Stimulated activated CD4-positive, alpha-beta T cell treated with anti-CD3 and anti-CD28 coated beads, TNF-alpha, amount 100 ng/mL, for 48 hours (primary cell): ENCODE data around the gene TERT.

Experiments
- DNase-seq, 3 donors: peaks; one replicate each; pipeline ENCODE4 v3.0.0-alpha.2; 2020; ENCODE audit warnings: low read depth in 3 of 3

TERT gene

GRCh38 chr5:1219098-1219767 is 75.6 kb downstream of the TERT start:
- DNase-seq: no peak

DNA sequence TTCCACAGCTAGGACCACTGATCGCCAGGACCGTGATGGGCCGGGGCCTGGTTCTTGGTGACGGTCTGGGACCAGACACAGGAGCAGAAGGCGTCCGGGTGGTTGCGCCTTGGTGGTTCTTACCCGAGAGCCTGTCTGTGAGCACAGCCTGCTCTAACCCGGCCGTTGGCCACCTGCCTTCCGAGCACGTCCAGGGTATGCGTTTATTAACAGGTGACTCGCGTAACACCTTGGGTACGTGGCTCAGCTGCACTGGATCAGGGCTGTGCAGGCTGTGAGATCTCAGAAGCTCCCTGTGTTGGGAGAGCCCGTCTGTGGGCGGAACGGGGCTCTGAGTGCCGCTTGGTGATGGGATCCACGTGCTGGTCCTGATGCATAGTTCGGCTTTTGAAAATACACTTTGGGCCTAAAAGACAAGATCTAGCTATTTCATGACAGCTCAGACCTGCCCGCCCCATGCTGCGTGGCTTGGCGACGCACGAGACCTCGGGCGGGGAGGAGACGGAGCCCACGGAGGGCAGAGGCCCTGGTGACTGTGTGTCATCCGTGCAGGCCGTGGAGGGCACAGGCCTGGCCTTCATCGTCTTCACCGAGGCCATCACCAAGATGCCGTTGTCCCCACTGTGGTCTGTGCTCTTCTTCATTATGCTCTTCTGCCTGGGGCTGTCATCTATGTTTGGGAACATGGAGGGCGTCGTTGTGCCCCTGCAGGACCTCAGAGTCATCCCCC is 76.4 kb downstream of the TERT start:
- no peak for DNase-seq

GRCh38 chr5:1217596-1218206 is 77.2 kb downstream of the TERT start:
- DNase-seq: no peak

GRCh38 chr5:1216918-1217295 is 78.0 kb downstream of the TERT start:
- DNase-seq: no peak

GRCh38 chr5:1216211-1216917 is 78.5 kb downstream of the TERT start:
- DNase-seq: no peak

DNA sequence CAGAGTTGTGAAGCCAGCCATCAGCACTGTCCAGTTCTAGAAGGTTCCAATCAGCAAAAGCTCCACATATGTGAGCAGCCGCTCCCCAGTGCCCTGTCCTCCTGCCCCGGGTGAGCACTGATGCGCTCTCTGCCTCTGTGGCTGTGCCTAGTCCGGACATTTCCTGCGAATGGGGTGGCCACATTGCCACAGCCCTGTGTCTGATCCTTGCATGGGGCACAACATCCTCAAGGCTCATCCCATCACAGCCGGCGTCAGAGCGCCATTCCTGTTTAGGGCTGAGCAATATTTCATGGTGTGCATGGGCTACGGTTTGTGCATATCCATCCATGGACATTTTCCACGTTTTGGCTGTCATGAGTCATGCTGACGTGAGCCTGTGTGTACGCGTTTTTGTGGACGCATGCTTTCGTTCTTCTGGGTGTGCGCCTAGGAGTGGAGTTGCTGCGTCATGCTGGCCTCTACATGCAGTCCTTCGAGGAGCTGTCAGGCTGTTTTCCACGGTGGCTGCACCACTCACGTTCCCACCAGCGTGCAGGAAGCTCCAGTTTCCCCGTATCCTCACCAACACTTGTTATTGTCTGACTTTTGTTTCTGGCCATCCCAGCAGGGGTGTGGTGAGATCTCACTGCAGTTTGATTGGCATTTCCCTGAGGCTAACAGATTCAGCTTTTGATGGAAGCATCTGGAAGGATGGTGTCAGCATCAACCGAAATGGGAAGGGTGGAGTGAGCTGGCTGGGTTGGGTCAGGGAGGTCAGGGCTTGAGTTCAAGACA is 79.4 kb downstream of the TERT start:
- DNase-seq: no peak

DNA sequence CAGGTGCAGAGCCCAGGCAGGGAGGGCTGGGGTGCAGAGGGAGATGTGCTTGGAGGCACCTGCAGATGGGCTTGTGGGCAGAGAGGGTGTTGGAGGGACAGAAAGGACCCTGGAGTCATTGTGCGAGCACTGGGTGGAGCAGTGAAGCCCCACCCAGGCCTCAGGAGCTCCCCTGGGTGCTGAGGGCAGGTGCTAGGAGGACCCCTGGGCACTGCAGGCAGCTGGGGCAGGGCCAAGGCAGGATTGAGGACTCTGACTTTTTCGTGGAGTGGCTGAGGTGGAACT is 80.0 kb downstream of the TERT start:
- DNase-seq: no peak

GRCh38 chr5:1214163-1214935 is 80.5 kb downstream of the TERT start:
- no peak for DNase-seq

DNA sequence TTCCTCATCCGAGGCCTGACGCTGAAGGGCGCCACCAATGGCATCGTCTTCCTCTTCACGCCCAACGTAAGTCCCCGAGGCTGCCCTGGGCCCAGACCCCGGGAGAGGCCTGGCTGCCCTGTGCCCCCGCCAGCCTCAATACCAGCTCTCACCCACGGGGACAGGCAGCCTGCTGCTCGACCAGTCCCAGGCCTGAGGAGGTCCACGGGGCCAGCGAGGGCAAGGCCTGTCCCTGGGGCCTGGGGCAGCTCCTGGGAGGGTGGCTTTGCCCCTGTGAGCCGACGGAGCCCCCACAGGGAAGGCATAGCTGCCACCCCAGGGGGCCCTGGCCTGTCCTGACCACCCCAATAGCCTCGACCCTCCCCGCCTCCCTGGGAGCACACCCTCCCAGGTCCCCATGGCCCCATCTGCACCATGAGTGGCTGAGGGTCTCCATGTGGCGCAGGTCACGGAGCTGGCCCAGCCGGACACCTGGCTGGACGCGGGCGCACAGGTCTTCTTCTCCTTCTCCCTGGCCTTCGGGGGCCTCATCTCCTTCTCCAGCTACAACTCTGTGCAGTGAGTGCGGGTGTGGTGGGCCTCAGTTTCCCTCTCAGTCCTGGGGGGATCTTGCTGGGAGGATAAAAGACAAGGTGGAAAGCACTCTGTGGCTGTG is 81.2 kb downstream of the TERT start:
- DNase-seq: no peak

GRCh38 chr5:1212881-1213280 is 82.0 kb downstream of the TERT start:
- no peak for DNase-seq

DNA sequence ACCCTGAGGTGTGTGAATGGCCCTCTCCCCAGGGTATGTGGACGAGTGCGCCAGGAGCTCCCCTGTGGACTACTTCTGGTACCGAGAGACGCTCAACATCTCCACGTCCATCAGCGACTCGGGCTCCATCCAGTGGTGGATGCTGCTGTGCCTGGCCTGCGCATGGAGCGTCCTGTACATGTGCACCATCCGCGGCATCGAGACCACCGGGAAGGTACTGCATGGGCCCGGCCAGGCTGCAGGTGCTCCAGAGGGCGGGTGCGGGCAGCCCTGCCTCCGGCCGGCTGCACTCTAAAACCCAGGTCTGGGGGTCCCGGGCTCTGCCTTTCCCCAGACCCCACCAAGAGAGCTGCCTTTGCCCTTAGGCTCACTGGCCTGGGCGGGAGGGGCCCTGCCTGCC is 82.6 kb downstream of the TERT start:
- DNase-seq: no peak

DNA sequence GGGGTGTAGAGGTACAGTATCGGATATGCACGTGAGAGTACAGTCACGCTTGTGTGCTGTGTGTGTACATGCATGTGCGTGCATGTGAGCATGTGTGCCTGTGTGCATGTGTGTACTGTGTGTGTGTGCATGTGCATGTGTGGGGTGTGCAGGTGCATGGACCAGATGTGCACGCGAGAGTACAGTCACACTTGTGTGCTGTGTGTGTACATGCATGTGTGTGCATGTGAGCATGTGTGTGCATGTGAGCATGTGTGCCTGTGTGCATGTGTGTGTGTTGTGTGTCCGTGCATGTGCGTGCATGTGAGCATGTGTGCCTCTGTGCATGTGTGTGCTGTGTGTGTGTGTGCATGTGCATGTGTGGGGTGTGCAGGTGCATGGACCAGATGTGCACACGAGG is 83.2 kb downstream of the TERT start:
- DNase-seq: no peak

DNA sequence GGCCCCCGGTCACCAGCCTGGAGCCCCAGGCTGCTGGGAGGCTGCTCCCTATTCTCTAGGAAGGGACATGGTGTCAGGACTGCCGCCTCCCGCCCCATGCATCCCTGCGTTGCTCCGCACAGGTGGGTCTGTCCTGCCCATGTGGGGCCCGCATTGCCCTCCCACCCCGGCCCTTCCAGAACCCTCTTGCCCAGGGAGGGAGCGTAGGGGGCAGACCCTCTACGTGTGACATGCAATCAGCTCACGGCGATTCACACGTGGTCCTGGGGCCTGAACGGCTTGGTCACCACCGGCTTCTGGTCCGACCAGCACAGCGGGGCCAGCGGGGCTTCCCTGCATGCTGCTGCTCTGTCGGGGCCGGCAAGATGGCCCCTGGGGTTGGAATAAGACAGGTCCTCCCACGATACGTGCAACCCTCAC is 84.0 kb downstream of the TERT start:
- no peak for DNase-seq

DNA sequence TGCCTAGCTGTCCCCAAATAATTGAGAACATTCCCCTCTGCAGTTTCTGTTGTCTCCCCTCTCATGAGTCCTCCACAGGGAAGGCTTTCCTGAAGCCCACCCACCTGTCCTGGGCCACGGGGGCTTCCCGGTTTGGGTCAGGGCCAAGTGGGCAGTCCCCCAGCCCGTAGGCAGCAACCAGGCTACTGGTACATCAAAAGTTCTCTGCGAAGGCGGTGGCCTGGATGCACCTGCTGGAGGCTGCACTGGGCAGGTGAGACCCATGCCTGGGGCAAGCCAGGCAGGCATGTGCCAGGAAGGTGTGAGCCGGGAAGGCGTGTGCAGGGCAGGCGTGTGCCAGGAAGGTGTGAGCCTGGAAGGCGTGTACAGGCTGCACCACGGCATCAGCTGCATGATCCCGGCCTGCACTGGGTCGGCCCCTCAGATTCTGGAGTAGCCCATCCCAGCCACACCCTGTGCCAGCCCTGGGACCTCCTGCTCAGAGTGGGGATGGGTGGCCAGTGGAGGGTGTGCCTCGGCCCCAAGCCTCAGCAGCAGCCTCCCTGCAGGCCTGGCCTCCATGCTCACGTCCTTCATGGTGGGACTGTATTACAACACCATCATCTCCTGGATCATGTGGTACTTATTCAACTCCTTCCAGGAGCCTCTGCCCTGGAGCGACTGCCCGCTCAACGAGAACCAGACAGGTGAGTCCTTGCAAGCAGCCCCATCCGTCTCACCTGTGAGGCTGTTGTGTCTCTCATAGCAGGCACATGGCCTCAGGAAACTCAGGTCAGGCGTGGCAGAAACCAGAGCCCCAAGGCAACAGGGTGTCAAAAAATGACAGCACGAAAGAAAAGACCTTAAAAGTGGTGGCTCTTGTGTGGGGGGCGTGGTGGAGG is 84.7 kb downstream of the TERT start:
- no peak for DNase-seq

DNA sequence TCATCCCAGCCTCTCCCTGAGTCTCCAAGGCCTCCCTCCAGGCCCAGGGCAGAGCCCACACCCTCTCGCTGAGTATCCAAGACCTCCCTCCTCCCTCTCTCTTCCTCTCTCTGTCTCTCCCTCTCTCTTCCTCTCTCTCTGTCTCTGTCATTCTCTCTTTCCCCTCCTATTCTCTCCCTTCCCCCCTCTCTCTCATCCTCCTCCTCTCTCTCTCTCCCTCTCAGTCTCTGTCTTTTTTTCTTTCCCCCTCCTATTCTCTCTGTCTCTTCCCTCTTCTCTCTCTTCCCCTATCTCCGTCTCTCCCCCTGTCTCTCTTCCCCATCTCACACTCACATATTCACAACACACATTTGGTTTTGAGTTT is 85.4 kb downstream of the TERT start:
- no peak for DNase-seq

DNA sequence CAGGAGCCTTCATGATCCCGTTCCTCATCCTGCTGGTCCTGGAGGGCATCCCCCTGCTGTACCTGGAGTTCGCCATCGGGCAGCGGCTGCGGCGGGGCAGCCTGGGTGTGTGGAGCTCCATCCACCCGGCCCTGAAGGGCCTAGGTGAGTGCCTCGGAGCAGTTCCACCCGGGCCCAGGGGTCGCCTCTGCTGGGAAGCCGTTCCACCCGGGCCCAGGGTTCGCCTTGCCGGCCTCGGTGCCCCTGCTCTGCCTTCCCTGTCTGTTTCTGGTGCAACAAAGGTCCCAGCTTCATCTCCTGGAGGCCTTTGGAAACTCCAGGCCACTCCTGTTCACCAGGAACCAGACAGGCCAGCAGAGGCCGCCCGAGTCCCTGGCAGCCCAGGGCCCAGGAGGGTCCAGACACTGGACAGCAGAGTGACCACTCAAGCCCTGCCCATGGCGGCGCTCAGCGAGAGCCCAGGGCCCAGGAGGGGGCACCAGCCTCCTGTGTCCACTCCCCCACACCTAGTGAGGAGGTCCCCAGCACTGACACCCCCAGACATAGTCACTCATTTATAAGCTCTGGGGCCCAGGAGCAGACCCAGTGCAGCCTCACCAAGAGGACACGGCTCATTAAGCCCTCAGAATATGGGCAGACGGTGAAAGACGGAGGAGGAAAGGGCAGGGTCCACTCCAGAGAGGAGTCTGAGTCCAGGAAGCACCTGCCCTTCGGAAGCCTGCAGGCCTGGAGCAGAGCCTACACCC is 86.0 kb downstream of the TERT start:
- DNase-seq: no peak

DNA sequence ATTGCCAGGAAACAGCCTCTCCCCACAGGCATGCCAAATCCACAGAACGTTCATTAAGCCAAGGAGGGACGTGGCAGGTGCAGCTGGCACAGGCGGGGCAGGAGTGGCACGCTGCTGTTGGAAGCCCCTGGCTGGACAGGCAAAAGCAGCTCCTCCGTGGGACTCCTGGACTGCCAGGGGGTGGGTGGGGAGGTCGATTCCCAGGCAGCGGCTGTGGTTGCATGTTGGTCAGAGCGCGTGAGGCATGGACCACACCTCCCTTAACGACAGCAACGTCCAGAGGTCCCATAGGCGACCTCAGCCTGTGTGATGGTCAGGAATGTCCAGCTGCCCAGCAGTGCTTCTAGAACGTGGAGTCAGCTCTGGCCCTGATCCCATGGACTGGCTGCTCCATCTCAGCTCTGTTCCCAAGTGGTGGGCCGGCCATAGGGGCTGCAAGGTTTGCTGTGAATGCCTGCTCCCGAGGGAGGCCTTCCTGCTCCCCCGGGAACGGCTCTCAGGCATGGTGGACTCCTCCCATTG is 86.6 kb downstream of the TERT start:
- no peak for DNase-seq

DNA sequence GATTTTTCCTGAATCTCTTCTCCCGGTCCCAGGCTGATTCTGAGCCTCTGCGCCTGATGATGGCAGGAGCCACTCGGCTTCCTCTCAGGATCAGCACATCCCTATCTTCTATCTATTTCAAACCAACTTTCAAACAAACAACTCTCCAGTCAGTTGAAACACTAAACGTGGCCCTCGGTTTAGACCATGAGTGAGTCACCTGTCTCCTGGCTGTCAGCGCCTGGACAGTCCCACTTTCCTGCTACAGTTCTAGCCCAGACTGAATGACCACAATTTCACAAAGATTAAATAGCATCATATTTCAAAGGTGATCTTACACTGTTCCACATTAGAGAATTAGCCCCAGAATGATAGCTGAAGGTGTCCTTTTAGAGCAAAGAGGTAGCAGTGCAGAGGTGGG is 87.3 kb downstream of the TERT start:
- no peak for DNase-seq
